Measurements from ENCODE around the gene LRRC75B.
"Not testable (repeated sequence)": the region's sequence is repeated elsewhere in the genome, so short reads cannot be mapped to it uniquely, and the experiment has no call there.

Gene LRRC75B

DNA sequence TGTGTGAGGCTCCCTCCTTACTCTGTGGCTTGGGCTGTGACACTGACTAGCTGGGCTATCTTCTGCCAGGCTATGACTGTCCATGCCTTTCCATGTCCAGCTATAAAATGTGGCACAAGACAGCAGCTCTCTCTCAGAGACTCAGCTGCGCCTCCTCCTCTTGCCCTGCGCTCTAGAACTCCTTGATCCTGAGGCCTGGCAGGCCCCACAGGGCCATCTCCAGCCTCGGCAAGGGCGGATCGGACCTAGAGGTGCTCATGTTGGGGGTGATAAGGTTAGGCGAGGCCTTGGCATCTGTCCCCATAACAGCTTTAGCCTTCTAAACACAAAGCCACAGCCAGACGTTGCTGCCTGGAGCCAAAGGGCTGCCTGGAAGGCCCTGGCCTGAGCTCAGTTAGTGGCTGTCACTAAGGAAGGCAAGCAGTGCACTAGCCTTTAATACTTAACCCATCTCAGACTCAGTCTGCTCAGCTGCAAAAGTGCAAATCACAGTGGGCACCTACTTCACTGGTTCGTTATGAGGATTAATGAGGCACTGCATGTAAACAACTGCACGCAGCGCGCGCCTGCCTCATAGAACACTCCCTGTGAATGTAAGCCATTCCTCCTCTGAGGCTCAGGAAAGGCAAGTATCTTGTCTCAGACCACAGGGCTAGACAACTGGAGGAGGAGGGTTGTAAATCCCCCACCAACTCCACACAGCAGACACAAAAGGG lies 39.1 kb downstream of the LRRC75B start:
- TF ChIP-seq, protein P1, sequence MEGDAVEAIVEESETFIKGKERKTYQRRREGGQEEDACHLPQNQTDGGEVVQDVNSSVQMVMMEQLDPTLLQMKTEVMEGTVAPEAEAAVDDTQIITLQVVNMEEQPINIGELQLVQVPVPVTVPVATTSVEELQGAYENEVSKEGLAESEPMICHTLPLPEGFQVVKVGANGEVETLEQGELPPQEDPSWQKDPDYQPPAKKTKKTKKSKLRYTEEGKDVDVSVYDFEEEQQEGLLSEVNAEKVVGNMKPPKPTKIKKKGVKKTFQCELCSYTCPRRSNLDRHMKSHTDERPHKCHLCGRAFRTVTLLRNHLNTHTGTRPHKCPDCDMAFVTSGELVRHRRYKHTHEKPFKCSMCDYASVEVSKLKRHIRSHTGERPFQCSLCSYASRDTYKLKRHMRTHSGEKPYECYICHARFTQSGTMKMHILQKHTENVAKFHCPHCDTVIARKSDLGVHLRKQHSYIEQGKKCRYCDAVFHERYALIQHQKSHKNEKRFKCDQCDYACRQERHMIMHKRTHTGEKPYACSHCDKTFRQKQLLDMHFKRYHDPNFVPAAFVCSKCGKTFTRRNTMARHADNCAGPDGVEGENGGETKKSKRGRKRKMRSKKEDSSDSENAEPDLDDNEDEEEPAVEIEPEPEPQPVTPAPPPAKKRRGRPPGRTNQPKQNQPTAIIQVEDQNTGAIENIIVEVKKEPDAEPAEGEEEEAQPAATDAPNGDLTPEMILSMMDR (IDR thresholded peaks at IDR 0.05; ENCODE audit: insufficient read depth, missing control alignments): no peak
- DNase-seq (ENCODE audit: insufficient read length, low spot score) (no peak), FAIRE-seq (no peak)

DNA sequence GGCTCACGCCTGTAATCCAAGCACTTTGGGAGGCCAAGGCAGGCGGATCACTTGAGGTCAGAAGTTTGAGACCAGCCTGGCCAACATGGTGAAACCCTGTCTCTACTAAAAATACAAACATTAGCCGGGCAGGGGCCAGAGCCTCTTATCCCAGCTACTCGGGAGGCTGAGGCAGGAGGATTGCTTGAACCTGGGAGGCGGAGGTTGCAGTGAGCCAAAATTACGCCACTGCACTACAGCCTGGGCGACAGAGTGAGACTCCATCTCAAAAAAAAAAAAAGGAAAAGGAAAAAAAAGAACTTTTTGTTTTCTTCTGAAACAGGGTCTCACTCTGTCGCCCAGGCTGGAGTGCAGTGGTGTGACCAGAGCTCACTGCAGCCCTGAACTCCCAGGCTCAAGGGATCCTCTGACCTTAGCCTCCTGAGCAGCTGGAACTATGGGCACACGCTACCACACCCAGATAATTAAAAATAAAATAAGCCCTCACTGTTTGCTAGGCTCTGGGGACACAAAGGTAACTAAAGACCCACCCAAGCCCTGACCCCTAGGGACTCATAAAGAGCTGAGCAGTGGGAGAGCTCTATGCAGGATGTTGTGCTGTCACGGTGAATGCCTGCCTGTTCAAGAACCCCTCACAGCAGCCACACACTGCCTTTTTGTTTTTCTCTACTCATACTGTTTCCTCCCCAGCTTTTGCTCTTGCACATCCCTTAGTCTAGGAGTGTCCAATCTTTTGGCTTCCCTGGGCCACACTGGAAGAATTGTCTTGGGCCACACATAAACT lies 40.2 kb downstream of the LRRC75B start:
- not testable (repeated sequence) for FAIRE-seq; DNase-seq (ENCODE audit: insufficient read length, low spot score)

DNA sequence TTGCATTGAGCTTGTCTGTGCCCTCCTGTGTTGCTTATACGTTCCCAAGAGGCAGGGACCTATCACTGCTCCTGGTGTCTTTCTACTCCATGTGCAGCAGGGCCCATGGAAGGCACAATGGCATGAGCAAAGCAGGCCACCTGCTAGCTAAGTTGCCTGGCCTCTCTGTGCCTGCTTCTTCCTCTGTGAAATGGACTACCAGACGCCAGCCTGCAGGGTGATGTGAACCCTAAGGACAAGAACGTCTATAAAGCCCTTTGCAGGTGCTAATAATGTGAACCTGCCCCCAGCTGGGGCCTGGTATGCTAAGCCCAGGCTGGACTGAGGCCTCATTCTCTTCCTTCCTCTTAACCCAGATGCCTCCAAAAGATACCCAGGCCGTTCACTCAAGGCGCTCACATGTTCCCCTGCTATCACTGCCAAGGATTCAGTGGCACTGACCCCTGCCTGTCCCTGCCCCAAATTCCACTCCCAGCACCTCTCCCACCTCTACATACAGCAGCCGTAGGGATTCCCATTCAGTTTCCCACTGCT lies 41.9 kb downstream of the LRRC75B start:
- no peak for FAIRE-seq
- TF ChIP-seq, protein P1 (IDR thresholded peaks at IDR 0.05; ENCODE audit: insufficient read depth, missing control alignments): no peak
- no peak for DNase-seq (ENCODE audit: insufficient read length, low spot score)

DNA sequence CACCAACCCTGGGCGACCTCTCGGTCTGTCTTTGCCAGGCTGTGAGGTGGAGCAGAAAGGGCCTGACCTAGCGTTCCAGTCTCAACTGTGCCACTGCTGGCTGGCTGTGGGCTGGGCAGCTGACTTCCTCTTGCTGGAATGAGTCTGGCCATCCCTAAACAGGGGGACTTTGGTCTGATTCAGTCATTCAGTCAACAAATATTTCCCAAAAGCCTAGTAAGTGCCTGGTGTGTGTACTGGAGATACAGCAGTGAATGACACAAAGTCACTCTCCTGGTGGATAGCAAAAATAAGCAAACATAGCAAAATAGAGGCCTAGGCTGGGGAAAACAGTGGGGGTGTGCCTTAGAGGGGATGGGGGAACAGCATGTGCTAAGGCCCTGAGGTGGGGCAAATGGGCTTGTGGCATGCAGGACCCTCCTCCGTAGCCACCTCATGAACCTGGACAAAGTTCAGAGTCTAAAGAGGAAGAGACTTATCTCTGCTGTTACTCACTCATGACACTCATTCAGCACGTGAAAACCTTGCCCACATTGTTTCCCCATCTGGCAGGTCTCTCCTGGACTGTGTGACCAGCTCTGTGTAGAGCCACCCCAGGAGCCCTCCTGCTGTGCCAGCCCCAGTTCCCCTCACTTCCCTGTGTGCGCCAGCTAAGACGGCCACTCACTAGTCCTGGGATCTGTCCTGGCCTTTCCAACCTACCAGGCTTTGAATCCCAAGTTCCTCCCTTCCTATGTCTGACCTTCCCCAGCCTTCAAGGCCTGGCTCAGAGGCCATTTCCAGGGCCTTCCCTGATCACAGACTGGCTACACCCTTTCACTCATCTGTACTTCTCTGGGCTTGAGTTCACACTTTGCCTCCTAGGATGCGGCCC lies 42.6 kb downstream of the LRRC75B start:
- DNase-seq (ENCODE audit: insufficient read length, low spot score) (no peak), FAIRE-seq (no peak)
- TF ChIP-seq, protein P1 (IDR thresholded peaks at IDR 0.05; ENCODE audit: insufficient read depth, missing control alignments): no peak

DNA sequence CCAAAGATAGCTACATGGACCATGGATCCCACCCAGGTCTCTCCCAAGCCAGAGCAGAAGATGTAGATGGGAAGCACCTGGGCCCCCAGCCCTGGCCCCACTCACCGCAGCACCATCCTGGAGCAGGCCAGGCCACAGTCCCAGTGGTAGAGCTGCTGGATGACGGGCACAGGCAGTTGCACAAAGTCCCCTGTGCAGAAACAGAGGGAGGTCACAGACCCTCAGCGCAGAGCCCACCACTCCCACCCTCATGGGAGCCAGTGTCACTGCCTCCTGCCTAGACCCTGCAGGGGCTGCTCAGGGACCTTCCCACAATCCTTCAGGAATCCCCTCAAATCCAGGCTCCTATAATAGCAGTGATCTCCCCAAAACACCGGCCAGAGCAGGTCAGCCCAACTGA lies 44.1 kb downstream of the LRRC75B start:
- FAIRE-seq (no peak), DNase-seq (ENCODE audit: insufficient read length, low spot score) (no peak)
- TF ChIP-seq, protein P1 (IDR thresholded peaks at IDR 0.05; ENCODE audit: insufficient read depth, missing control alignments): no peak

DNA sequence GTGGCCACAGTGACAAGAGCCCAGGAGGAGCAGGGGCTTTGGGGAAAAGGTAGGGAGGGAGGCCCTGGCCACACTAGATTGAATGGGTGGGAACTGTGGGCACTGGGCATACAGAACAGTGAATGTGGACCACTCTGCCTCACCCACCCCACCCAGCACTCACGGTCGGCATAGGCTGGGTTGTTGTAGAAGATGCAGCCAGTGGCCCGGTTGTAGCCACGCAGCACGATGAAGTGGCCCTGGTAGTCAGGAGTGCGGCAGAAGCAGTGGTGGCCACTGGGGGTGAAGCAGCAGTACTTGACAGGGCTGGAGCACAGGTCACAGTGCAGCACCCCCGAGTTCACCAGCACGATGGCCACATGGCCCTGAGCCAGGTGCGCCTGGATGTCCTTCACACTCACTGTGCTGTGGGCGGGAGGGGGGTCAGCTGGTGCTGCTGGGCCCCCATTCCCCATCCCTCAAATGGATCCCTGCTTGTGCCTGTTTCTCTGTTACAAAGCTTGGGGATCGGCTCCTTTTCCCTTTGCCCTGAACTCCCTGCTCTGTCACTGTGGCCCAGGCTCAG lies 49.1 kb downstream of the LRRC75B start:
- DNase-seq (ENCODE audit: insufficient read length, low spot score) (no peak), FAIRE-seq (no peak)
- TF ChIP-seq, protein P1 (IDR thresholded peaks at IDR 0.05; ENCODE audit: insufficient read depth, missing control alignments): no peak

DNA sequence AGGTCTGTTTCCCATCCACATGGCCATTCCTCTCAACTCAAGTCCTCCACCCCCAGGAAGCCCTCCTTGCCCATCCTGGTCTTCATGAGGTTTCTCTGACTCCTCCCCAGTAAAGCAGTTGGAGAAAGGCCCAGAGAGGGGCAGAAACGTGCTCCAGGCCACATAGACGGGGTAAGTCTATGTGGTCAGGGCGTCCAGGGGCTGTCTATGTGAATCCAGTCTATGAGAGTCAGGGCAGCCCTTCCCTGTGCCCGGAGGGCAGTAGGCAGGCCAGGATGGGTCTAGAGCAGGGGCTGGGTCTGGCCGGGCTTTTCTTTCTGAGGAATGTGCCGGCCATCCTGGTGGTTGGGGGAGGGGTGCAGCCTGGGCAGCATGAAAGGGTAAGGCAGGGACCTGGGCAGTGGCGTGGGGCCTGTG lies 49.7 kb downstream of the LRRC75B start:
- TF ChIP-seq, protein P1 (IDR thresholded peaks at IDR 0.05; ENCODE audit: insufficient read depth, missing control alignments): no peak
- FAIRE-seq: no peak
- DNase-seq (ENCODE audit: insufficient read length, low spot score): no peak

Data from D721Med (cell line).